ENCODE measurements around the gene PSTPIP1. TPM values are rescaled to one million over a fixed set of nuclear protein-coding genes. Genes with fewer than 3 reads are reported as not detected.

PSTPIP1 gene
- total RNA-seq, 1 donor, result 23.4 TPM

Small RNAs within 50 kb of the gene (small RNA-seq; reads per million reads assigned to genes)
- not detected for gene RN7SL278P

Other genes with a start within 250 kb of the PSTPIP1 start
- gene SCAPER, start 89.8 kb upstream of the PSTPIP1 start, total RNA-seq, result 9.4 TPM
- gene RCN2, start 63.4 kb upstream of the PSTPIP1 start, total RNA-seq, result 7.0 TPM
- gene TSPAN3, start 76.0 kb downstream of the PSTPIP1 start, total RNA-seq, result 182 TPM